T-cell (primary cell): ENCODE results near the gene CLSTN3. TPM values are rescaled to one million over a fixed set of nuclear protein-coding genes. Genes with fewer than 3 reads are reported as not detected.

Experiments
- ATAC-seq, 4 experiments: fragments of 200-7000 bp in 3 of 4; fragments of 150-1000 bp in 1 of 4; cut with Tn5 transposase; replicated peaks in 1 of 4; 1 replicate in 3 of 4; 2 replicates in 1 of 4; pipeline ENCODE4 v1.10.0; 2021; ENCODE audit warnings: moderate library complexity in 3 of 4, mild to moderate bottlenecking in 2 of 4, moderate number of reproducible peaks in 1 of 4
- CTCF ChIA-PET, 2 donors: fragments of 300-600 bp; sonication (Branson Sonifier 250); formaldehyde crosslinking; loops; one replicate each; lab custom pipeline; 2022; ENCODE audit warnings: antibody characterized with exemption in 2 of 2; lab: Charles Lee
- POLR2A ChIA-PET, 2 donors: fragments of 300-600 bp; sonication (Branson Sonifier 250); formaldehyde crosslinking; loops; one replicate each; lab custom pipeline; 2022; ENCODE audit warnings: antibody characterized with exemption in 2 of 2; lab: Charles Lee
- DNase-seq, 35 experiments: peaks; one replicate each; pipeline versions ENCODE4 v3.0.0 to v3.0.0-alpha.2; 2013 to 2023
- H3K27ac ChIP-seq: one replicate; pipeline ENCODE4 v1.5.1; 2013; ENCODE audit warnings: low read length
- H3K27me3 ChIP-seq, 2 experiments: replicated peaks in 1 of 2; 1 replicate in 1 of 2; 2 replicates in 1 of 2; pipeline versions ENCODE4 v1.6.1 to v1.7.0; 2013; ENCODE audit warnings: low read length in 1 of 2, mixed read lengths in 1 of 2; ENCODE audit not compliant: control insufficient read depth in 2 of 2, insufficient read depth in 2 of 2; ENCODE audit errors: extremely low read depth in 1 of 2
- H3K36me3 ChIP-seq, 2 donors: 1 replicate in 1 of 2; 2 replicates in 1 of 2; pipeline versions ENCODE4 v1.6.1 to v1.7.0; 2013; ENCODE audit warnings: low read length in 1 of 2; ENCODE audit not compliant: control insufficient read depth in 2 of 2, insufficient read depth in 1 of 2; ENCODE audit errors: extremely low read depth in 1 of 2
- H3K4me1 ChIP-seq, 2 experiments: 1 replicate in 1 of 2; 2 replicates in 1 of 2; pipeline versions ENCODE4 v1.6.1 to v1.7.0; 2013; ENCODE audit warnings: low read length in 2 of 2, mixed read lengths in 1 of 2; ENCODE audit not compliant: insufficient read depth in 2 of 2, control insufficient read depth in 1 of 2; ENCODE audit errors: extremely low read depth in 1 of 2
- H3K4me3 ChIP-seq, 2 donors: 1 replicate in 1 of 2; 2 replicates in 1 of 2; pipeline versions ENCODE4 v1.5.1 to v1.7.0; 2013; ENCODE audit warnings: mild to moderate bottlenecking in 2 of 2, low read length in 1 of 2, moderate library complexity in 1 of 2; ENCODE audit not compliant: control insufficient read depth in 1 of 2; ENCODE audit errors: extremely low read depth in 1 of 2
- H3K9me3 ChIP-seq: 2 replicates; pipeline ENCODE4 v1.7.0; 2013
- H3K27ac Mint-ChIP-seq, 2 donors: one replicate each; pipeline ENCODE4 v1.8.0; 2020 to 2021; ENCODE audit warnings: mild to moderate bottlenecking in 2 of 2, mixed read lengths in 2 of 2
- H3K27me3 Mint-ChIP-seq, 2 donors: one replicate each; pipeline ENCODE4 v1.8.0; 2021 to 2022; ENCODE audit warnings: mixed read lengths in 2 of 2
- H3K36me3 Mint-ChIP-seq: one replicate; pipeline ENCODE4 v1.8.0; 2021; ENCODE audit warnings: mixed read lengths
- H3K4me1 Mint-ChIP-seq, 3 donors: one replicate each; pipeline ENCODE4 v1.8.0; 2020 to 2022; ENCODE audit warnings: mixed read lengths in 3 of 3, mild to moderate bottlenecking in 1 of 3
- H3K4me3 Mint-ChIP-seq, 3 donors: one replicate each; pipeline ENCODE4 v1.8.0; 2020 to 2022; ENCODE audit warnings: mild to moderate bottlenecking in 3 of 3, mixed read lengths in 3 of 3, moderate library complexity in 3 of 3
- H3K9me3 Mint-ChIP-seq, 3 donors: one replicate each; pipeline ENCODE4 v1.8.0; 2020 to 2022; ENCODE audit warnings: mixed read lengths in 3 of 3
- WGBS: methylation state at CpG from one replicate; pipeline ENCODE4 v1.1.5; 2013; ENCODE audit warnings: missing lambda C conversion rate; ENCODE audit not compliant: insufficient coverage; 5-methylcytosine and 5-hydroxymethylcytosine counted together
- total RNA-seq, 35 experiments: library from RNA in 6 of 35; stranded (reverse) in 6 of 35; fragments of 120-200 nt in 1 of 35; gene quantifications; one replicate each; pipeline versions ENCODE4 v1.2.1 to v1.2.4 and lab custom pipeline; 2013 to 2026

The CLSTN3 gene
- total RNA-seq, 5 donors from 2014 or later (not counting 1 experiment from before 2014, with no cell fraction given): 29.0 to 50.0 (median 41.5) TPM

GRCh38 chr12:7091171-7091570 is 39.0 kb upstream of the CLSTN3 start:
- H3K4me3 Mint-ChIP-seq: peak overlapping the region in 1 of 3 donors; percentile 74
- H3K27me3 Mint-ChIP-seq: peaks cover 0 to 3% of the 10 kb centered on the region in 2 donors
- H3K9me3 Mint-ChIP-seq: no peaks in the 10 kb centered on the region
- Histone ChIP-seq H3K4me1 (peaks cover 0 to 16% of the 10 kb centered on the region in 2 experiments), H3K27ac (no peak overlapping the region), H3K36me3 (no peaks in the 10 kb centered on the region), H3K9me3 (no peaks in the 10 kb centered on the region), H3K4me3 (no peak overlapping the region), H3K27me3 (peaks cover 0 to 29% of the 10 kb centered on the region in 2 experiments)
- no peak overlapping the region for H3K27ac Mint-ChIP-seq
- peaks cover 10 to 12% (median 10%) of the 10 kb centered on the region in 3 donors for H3K4me1 Mint-ChIP-seq
- ChIA-PET POLR2A (interaction anchor here in 1 of 2 donors (0.6 kb wide), 1 partner anchor 20 kb away, joined by 6 read pairs; no protein-coding TSS in a partner anchor), CTCF (interaction anchor here in 1 of 2 donors (0.7 to 1.3 kb wide), 3 partner anchors 11 to 222 kb away, joined by 3 to 4 read pairs (median 3); no protein-coding TSS in a partner anchor)
- no peaks in the 10 kb centered on the region for H3K36me3 Mint-ChIP-seq
- ATAC-seq (no peak), DNase-seq (no peak)
- no CpG with 5 or more reads among the region's 7 CpGs for WGBS

GRCh38 chr12:7091660-7092228 is 38.4 kb upstream of the CLSTN3 start:
- Mint-ChIP-seq H3K27ac (peak overlapping the region; percentile 66 to 89), H3K27me3 (peaks cover 0 to 3% of the 10 kb centered on the region in 2 donors), H3K36me3 (no peaks in the 10 kb centered on the region), H3K4me1 (peaks cover 10 to 12% (median 12%) of the 10 kb centered on the region in 3 donors), H3K9me3 (no peaks in the 10 kb centered on the region), H3K4me3 (peak overlapping the region; percentile 74 to 80 (median 80))
- H3K36me3 ChIP-seq: no peaks in the 10 kb centered on the region
- peaks cover 0 to 29% of the 10 kb centered on the region in 2 experiments for H3K27me3 ChIP-seq
- no peak for DNase-seq
- peak overlapping the region; percentile 5 to 50 for H3K4me3 ChIP-seq
- peaks cover 0 to 16% of the 10 kb centered on the region in 2 experiments for H3K4me1 ChIP-seq
- ChIA-PET CTCF (interaction anchor here in 1 of 2 donors (0.7 to 1.3 kb wide), 5 partner anchors 11 to 222 kb away, joined by 3 to 4 read pairs (median 3); no protein-coding TSS in a partner anchor), POLR2A (no interaction called here)
- 66% methylated on average over 3 of the region's 10 CpGs for WGBS
- ATAC-seq: peak in 1 of 4 experiments; percentile 20
- H3K9me3 ChIP-seq: no peaks in the 10 kb centered on the region
- peak overlapping the region; percentile 25 for H3K27ac ChIP-seq

GRCh38 chr12:7092229-7092985 is 37.8 kb upstream of the CLSTN3 start, which contains the start of gene C1R:
C1R (minus strand) TSS chr12:7092445; CDS start chr12:7092388, 57 bp downstream.
- Histone ChIP-seq H3K27ac (peak within 1 kb of the TSS; percentile 25), H3K36me3 (no peaks in the 10 kb centered on the region), H3K4me3 (peak within 1 kb of the TSS; percentile 5 to 50), H3K27me3 (peaks cover 0 to 29% of the 10 kb centered on the region in 2 experiments), H3K9me3 (no peaks in the 10 kb centered on the region), H3K4me1 (peaks cover 0 to 16% of the 10 kb centered on the region in 2 experiments)
- Mint-ChIP-seq H3K4me1 (peaks cover 10 to 12% (median 12%) of the 10 kb centered on the region in 3 donors), H3K4me3 (peak within 1 kb of the TSS; percentile 74 to 80 (median 80)), H3K36me3 (no peaks in the 10 kb centered on the region), H3K27me3 (peaks cover 0 to 3% of the 10 kb centered on the region in 2 donors), H3K27ac (peak within 1 kb of the TSS; percentile 66 to 89), H3K9me3 (no peaks in the 10 kb centered on the region)
- POLR2A ChIA-PET: interaction anchor here in 1 of 2 donors (0.6 kb wide), 1 partner anchor 167 kb away, joined by 3 read pairs; no protein-coding TSS in a partner anchor
- ATAC-seq (peak; percentile 77 to 80 (median 78)), DNase-seq (peak in 34 of 35 experiments; percentile 37 to 83 (median 62))
- CTCF ChIA-PET: interaction anchor here (0.6 to 1.3 kb wide), 6 partner anchors 10 to 223 kb away, joined by 3 to 5 read pairs (median 4); no protein-coding TSS in a partner anchor
- WGBS: 0% methylated on average over 2 of the region's 16 CpGs

- H3K9me3 ChIP-seq: no peaks in the 10 kb centered on the region
- H3K27me3 ChIP-seq: peaks cover 0 to 29% of the 10 kb centered on the region in 2 experiments
- Mint-ChIP-seq H3K27ac (no peak overlapping the region), H3K27me3 (peaks cover 0 to 3% of the 10 kb centered on the region in 2 donors), H3K4me1 (peaks cover 10 to 12% (median 12%) of the 10 kb centered on the region in 3 donors), H3K36me3 (no peaks in the 10 kb centered on the region), H3K4me3 (peak overlapping the region in 1 of 3 donors; percentile 74), H3K9me3 (no peaks in the 10 kb centered on the region)
- 100% methylated on average over 2 of the region's 8 CpGs for WGBS
- ChIA-PET POLR2A (interaction anchor here in 1 of 2 donors (0.6 kb wide), 1 partner anchor 168 kb away, joined by 3 read pairs; no protein-coding TSS in a partner anchor), CTCF (interaction anchor here (0.6 to 1.4 kb wide), 7 partner anchors 10 to 223 kb away, joined by 3 to 5 read pairs (median 4); no protein-coding TSS in a partner anchor)
- H3K27ac ChIP-seq: no peak overlapping the region
- ATAC-seq (no peak), DNase-seq (no peak)
- H3K36me3 ChIP-seq: no peaks in the 10 kb centered on the region
- peaks cover 0 to 16% of the 10 kb centered on the region in 2 experiments for H3K4me1 ChIP-seq
- no peak overlapping the region for H3K4me3 ChIP-seq
These were observed 37.1 kb upstream of the CLSTN3 start for GRCh38 chr12:7092986-7093460.

- ATAC-seq (no peak), DNase-seq (no peak)
- Histone ChIP-seq H3K27me3 (peaks cover 0 to 29% of the 10 kb centered on the region in 2 experiments), H3K4me3 (no peak overlapping the region), H3K9me3 (no peaks in the 10 kb centered on the region), H3K27ac (no peak overlapping the region), H3K36me3 (peaks cover 0 to 3% of the 10 kb centered on the region in 2 donors), H3K4me1 (peaks cover 0 to 16% of the 10 kb centered on the region in 2 experiments)
- Mint-ChIP-seq H3K27ac (no peak overlapping the region), H3K27me3 (peaks cover 0 to 3% of the 10 kb centered on the region in 2 donors), H3K4me1 (peaks cover 10 to 12% (median 12%) of the 10 kb centered on the region in 3 donors), H3K36me3 (peaks cover 4% of the 10 kb centered on the region), H3K9me3 (no peaks in the 10 kb centered on the region), H3K4me3 (no peak overlapping the region)
- POLR2A ChIA-PET: no interaction called here
- CTCF ChIA-PET: interaction anchor here (0.6 to 1.4 kb wide), 5 partner anchors 9 to 223 kb away, joined by 3 to 5 read pairs (median 5); no protein-coding TSS in a partner anchor
- WGBS: 72% methylated on average over 4 of the region's 5 CpGs
These were observed 36.7 kb upstream of the CLSTN3 start for GRCh38 chr12:7093486-7093885.
